HG03571 (cell line): ENCODE data around the gene REN.

Source experiments
- ATAC-seq: cut with Tn5 transposase; IDR thresholded peaks from one replicate; pipeline ENCODE4 v1.9.1; 2021; ENCODE audit not compliant: unreplicated experiment

The REN gene

DNA sequence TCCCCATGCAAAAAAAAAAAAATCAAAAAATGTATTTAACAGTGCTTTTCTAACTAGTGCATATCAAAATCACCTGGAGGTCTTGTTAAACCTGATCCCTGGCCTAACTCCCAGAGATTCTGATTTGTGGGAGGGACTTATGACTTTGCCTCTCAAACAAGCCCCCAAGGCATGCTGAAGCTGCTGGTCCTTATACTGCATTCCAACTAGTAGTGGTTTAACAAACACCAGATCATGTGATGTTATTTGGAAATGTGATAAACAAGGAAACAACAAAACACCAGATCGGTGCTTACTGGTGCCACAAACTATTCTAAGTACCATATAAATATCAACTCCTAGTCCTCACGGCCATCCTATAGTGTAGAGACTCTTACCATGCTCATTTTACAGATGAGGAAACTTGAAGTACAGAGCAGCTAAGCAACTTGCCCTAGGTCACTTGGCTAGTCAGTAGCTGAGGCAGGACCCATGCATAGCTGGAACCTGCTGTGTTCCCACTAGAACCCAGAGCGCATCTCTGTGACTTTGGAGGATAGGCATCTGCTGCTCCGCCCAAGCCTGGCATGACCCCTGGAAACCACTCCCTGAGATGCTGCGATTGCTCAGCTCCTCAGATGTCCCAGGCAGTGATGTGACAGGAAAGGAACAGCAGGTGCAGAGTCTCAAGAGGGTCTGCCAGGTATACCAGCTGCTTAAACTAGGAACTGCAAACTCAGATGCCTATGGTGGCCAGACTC lies 55.1 kb downstream of the REN start:
- no peak for ATAC-seq

DNA sequence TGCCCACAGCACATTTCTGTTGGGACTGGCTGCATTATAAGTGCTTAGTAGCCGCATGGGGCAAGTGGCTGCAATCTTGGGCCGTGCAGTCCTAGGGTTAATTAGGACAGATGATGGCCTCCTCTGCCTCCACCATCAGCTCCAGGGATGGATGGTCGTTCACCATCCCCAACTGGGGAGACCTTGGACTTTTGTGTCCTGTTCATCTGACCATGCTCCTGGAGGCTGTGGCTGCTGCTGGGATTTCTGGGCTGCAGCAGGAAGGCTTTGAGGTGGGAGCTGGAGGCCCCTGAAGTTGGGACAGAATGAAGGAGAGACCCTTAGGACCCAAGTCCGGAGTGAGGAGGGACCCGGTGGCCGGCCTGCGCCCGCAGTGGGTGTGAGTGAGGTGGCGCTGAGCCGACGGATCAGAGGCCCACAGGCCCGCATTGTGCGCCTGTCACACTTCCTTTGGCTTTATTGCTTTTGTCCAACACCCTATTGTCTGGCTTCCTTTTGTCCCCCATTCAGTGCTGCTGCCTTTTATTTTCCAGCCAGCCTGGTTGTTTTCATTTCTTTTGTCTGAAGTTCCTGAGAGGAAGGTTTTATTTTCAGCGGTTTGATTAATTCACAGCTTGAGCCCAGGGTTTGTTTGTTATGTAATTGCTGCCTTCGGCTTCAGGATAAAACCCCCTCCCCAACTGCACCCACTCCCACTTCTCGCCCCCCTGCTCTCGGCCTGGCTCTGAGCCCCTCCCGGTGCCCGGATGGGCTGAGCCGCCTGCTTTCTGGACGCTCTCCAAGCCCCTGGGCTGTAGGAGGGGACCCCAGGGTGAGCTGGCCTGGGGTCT lies 57.6 kb downstream of the REN start:
- no peak for ATAC-seq

- ATAC-seq = no peak
These were observed 58.2 kb downstream of the REN start for GRCh38 chr1:204107892-204108291.

DNA sequence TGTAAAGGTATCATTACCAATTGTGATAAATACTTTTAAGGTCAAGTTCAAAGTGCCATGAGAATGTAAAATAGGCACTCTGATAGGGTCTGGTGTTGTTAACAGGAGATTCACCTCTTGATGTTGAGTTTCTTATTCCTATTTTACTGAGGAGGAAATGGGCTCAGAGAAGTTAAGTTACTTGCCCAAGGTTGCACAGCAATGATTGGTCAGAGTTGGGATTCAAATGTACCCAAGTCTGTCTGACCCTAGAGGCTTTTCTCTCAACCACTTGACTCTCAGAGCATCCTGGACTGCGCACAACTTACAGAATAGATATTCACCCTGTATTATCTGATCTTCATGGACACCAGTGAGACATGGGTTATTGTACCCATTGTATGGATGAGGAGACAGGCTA lies 59.3 kb downstream of the REN start:
- ATAC-seq = no peak

DNA sequence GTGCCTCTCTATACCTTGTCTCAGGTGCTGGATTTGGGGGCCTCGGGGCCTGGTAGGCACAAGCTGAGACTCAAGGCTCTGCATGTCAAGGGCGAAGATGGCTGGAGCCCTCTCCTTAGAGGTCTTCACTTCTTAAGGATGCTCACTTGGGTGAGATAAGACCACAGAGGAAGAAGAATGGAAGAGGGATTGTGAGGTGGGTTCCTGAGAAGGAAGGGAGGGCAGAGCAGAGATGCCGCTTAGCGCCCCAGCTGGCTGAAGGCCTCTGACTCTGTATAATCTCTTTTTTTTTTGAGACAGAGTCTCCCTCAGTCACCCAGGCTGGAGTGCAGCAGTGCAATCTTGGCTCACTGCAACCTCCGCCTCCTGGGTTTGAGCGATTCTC lies 61.0 kb downstream of the REN start:
- no peak for ATAC-seq
